Keratinocyte (primary cell): Measurements from ENCODE around the gene STK38. TPM values are rescaled to one million over a fixed set of nuclear protein-coding genes. Genes with fewer than 3 reads are reported as not detected.

Experiments used
- DNase-seq: peaks from one replicate; pipeline ENCODE4 v3.0.0-alpha.2; 2011; ENCODE audit warnings: low read depth, missing footprints, low spot score
- FAIRE-seq: peaks from 2 replicates; lab custom pipeline; 2011; peaks lifted over from hg19 to GRCh38; lab: Jason Lieb, UNC
- H2AFZ ChIP-seq: 2 replicates; pipeline ENCODE4 v1.6.0; 2012; ENCODE audit warnings: low read length, control low read depth, inconsistent platforms; ENCODE audit not compliant: control insufficient read depth
- H3K27ac ChIP-seq: 2 replicates; pipeline ENCODE4 v1.5.1; 2011; ENCODE audit warnings: low read length; ENCODE audit not compliant: control insufficient read depth, insufficient read depth
- H3K27me3 ChIP-seq: 3 replicates; pipeline ENCODE4 v1.6.0; 2011; ENCODE audit warnings: low read length; ENCODE audit not compliant: control insufficient read depth, insufficient read depth; ENCODE audit errors: extremely low read depth
- H3K36me3 ChIP-seq, 2 experiments: 2 replicates in 1 of 2; 3 replicates in 1 of 2; pipeline ENCODE4 v1.5.1; 2011; ENCODE audit warnings: low read length in 2 of 2, mild to moderate bottlenecking in 1 of 2; ENCODE audit not compliant: control insufficient read depth in 2 of 2, insufficient read depth in 2 of 2; ENCODE audit errors: extremely low read depth in 1 of 2
- H3K4me1 ChIP-seq: 3 replicates; pipeline ENCODE4 v1.5.1; 2011; ENCODE audit warnings: low read length; ENCODE audit not compliant: control insufficient read depth, insufficient read depth; ENCODE audit errors: extremely low read depth
- H3K4me2 ChIP-seq: 3 replicates; pipeline ENCODE4 v1.6.0; 2011; ENCODE audit warnings: low read depth, low read length; ENCODE audit not compliant: control insufficient read depth, insufficient read depth; ENCODE audit errors: extremely low read depth
- H3K4me3 ChIP-seq, 3 experiments: fragments of 200-600 bp in 1 of 3; sonication (generic) in 1 of 3; 2 replicates in 2 of 3; 3 replicates in 1 of 3; pipeline ENCODE4 v1.5.1; 2011 to 2016; ENCODE audit warnings: low read length in 3 of 3, mild to moderate bottlenecking in 3 of 3, control low read depth in 2 of 3, inconsistent platforms in 1 of 3, low read depth in 1 of 3, mixed read lengths in 1 of 3, mixed run types in 1 of 3, moderate library complexity in 1 of 3; ENCODE audit not compliant: control insufficient read depth in 2 of 3, insufficient read depth in 2 of 3; ENCODE audit errors: extremely low read depth in 1 of 3
- H3K79me2 ChIP-seq: 2 replicates; pipeline ENCODE4 v1.6.0; 2012; ENCODE audit warnings: low read length; ENCODE audit not compliant: control insufficient read depth, insufficient read depth
- H3K9ac ChIP-seq: 3 replicates; pipeline ENCODE4 v1.6.0; 2011; ENCODE audit warnings: low read length; ENCODE audit not compliant: control insufficient read depth, insufficient read depth; ENCODE audit errors: extremely low read depth
- H3K9me1 ChIP-seq: 3 replicates; pipeline ENCODE4 v1.6.0; 2011; ENCODE audit warnings: low read length; ENCODE audit not compliant: control insufficient read depth, insufficient read depth; ENCODE audit errors: extremely low read depth
- H3K9me3 ChIP-seq: 2 replicates; pipeline ENCODE4 v1.5.1; 2012; ENCODE audit warnings: low read depth, low read length; ENCODE audit not compliant: control insufficient read depth
- H4K20me1 ChIP-seq: 3 replicates; pipeline ENCODE4 v1.6.0; 2011; ENCODE audit warnings: low read length; ENCODE audit not compliant: control insufficient read depth, insufficient read depth; ENCODE audit errors: extremely low read depth
- CTCF ChIP-seq, 3 experiments: IDR thresholded peaks in 1 of 3; conservative IDR thresholded peaks in 1 of 3; optimal IDR thresholded peaks in 1 of 3; 2 replicates in 2 of 3; 3 replicates in 1 of 3; pipeline versions ENCODE3 to v1.5.1; 2011; ENCODE audit warnings: low read length in 3 of 3, mild to moderate bottlenecking in 3 of 3, moderate library complexity in 2 of 3, control low read depth in 1 of 3, inconsistent platforms in 1 of 3; ENCODE audit not compliant: insufficient read depth in 2 of 3; ENCODE audit errors: extremely low read depth in 1 of 3
- EZH2 ChIP-seq: IDR thresholded peaks from one replicate; pipeline ENCODE4 v1.6.1; 2012; ENCODE audit warnings: inconsistent platforms, mild to moderate bottlenecking, low read length, moderate library complexity
- dilution Hi-C: fragments of 300-500 bp; cut with MboI; formaldehyde crosslinking; loops from one replicate; pipeline ENCODE4 v1.7.0; 2020; ENCODE audit warnings: low sequenced_read_pairs; ENCODE audit not compliant: extremely low pct_ligation_motif_present
- polyA plus RNA-seq, 5 experiments: library from polyadenylated mRNA; depleted of rRNA in 3 of 5; stranded (reverse) in 3 of 5; stranded (forward) in 1 of 5; unstranded in 1 of 5; fragments of >200 nt; gene quantifications; 1 replicate in 1 of 5; 2 replicates in 3 of 5; 3 replicates in 1 of 5; pipeline versions ENCODE4 v1.2.1 to v1.2.3, GENCODE V29; 2011 to 2012; ENCODE audit warnings: missing spikeins in 2 of 5, low read depth in 1 of 5, low replicate concordance in 1 of 5

The STK38 gene
- polyA plus RNA-seq, 1 donor (not counting 4 experiments of a cell fraction or from before 2014, with no cell fraction given), result 24.4 TPM

GRCh38 chr6:36510365-36510764, 36.9 kb downstream of the STK38 start:
- Histone ChIP-seq H3K9me1 (no peaks in the 10 kb centered on the region), H3K9me3 (no peaks in the 10 kb centered on the region), H3K36me3 (peaks cover 18 to 20% of the 10 kb centered on the region in 2 experiments), H3K79me2 (no peaks in the 10 kb centered on the region), H2AFZ (no peak overlapping the region), H3K4me2 (no peak overlapping the region), H3K4me1 (peaks cover 9% of the 10 kb centered on the region), H3K9ac (no peak overlapping the region), H3K4me3 (no peak overlapping the region), H3K27me3 (no peaks in the 10 kb centered on the region), H3K27ac (no peak overlapping the region), H4K20me1 (no peaks in the 10 kb centered on the region)
- DNase-seq, result no peak
- FAIRE-seq, result no peak
- TF ChIP-seq EZH2, result no peak
- TF ChIP-seq CTCF (optimal IDR thresholded peaks at IDR 0.05 in 1 of 3, IDR thresholded peaks at IDR 0.05 in 1 of 3, conservative IDR thresholded peaks at IDR 0.05 in 1 of 3; ENCODE audit: extremely low read depth in 1 of 3, insufficient read depth in 2 of 3, low read length in 3 of 3), result no peak
- dilution Hi-C loops, result no loop called here

GRCh38 chr6:36508532-36508931, 38.7 kb downstream of the STK38 start:
- Histone ChIP-seq H3K4me1 (no peaks in the 10 kb centered on the region), H3K4me2 (no peak overlapping the region), H3K4me3 (no peak overlapping the region), H3K27me3 (no peaks in the 10 kb centered on the region), H3K9ac (no peak overlapping the region), H3K79me2 (no peaks in the 10 kb centered on the region), H3K27ac (no peak overlapping the region), H4K20me1 (no peaks in the 10 kb centered on the region), H3K36me3 (peaks cover 16 to 20% of the 10 kb centered on the region in 2 experiments), H3K9me1 (no peaks in the 10 kb centered on the region), H3K9me3 (no peaks in the 10 kb centered on the region), H2AFZ (no peak overlapping the region)
- TF ChIP-seq EZH2 (no peak), CTCF (optimal IDR thresholded peaks at IDR 0.05 in 1 of 3, IDR thresholded peaks at IDR 0.05 in 1 of 3, conservative IDR thresholded peaks at IDR 0.05 in 1 of 3; ENCODE audit: extremely low read depth in 1 of 3, insufficient read depth in 2 of 3, low read length in 3 of 3) (no peak)
- dilution Hi-C loops, result no loop called here
- DNase-seq (no peak), FAIRE-seq (no peak)
